Measurements from ENCODE around the gene ATP11B. TPM values are rescaled to one million over a fixed set of nuclear protein-coding genes. Genes with fewer than 3 reads are reported as not detected.

ATP11B gene
- total RNA-seq, 1 experiment from 2014 or later: 58.1 TPM

DNA sequence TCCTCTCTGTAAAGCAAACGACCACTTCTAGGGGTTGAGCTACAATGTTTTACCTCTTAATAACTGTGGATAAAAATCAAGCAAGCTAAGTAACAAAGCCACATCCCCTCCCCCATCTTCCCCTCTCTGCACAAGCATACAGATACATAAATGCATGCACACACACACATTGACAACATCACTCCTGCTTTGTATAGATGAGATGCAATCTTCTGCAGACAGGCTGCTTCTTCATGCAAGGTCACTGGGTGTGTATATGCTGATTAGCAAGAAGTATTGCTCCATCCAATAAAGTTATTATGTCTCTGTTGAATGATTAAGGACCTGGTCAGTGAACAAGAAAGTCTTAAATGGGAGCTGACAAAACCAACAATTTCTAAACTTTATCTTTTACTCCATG is 8.8 kb upstream of the ATP11B start:
- intact Hi-C loops (cut with micrococcal nuclease; ENCODE audit: unreplicated experiment): no loop called here
- H3K4me1 Mint-ChIP-seq (ENCODE audit: low read depth, unreplicated experiment): no peaks in the 10 kb centered on the region
- Histone ChIP-seq H3K36me3 (ENCODE audit: control insufficient read depth, insufficient read depth, low read length) (no peaks in the 10 kb centered on the region), H3K4me3 (ENCODE audit: low read depth, low read length) (no peak overlapping the region), H3K27me3 (replicated peaks; ENCODE audit: control insufficient read depth, insufficient read depth, low read length) (no peaks in the 10 kb centered on the region), H3K4me1 (no peaks in the 10 kb centered on the region), H3K9me3 (no peaks in the 10 kb centered on the region)
- no peaks in the 10 kb centered on the region for H3K27me3 Mint-ChIP-seq (ENCODE audit: insufficient read depth, unreplicated experiment)
- no peak overlapping the region for H3K27ac Mint-ChIP-seq (ENCODE audit: unreplicated experiment)
- ChIA-PET POLR2A (no interaction called here), CTCF (no interaction called here)
- H3K4me3 Mint-ChIP-seq (ENCODE audit: unreplicated experiment): no peak overlapping the region
- no peaks in the 10 kb centered on the region for H3K36me3 Mint-ChIP-seq (ENCODE audit: insufficient read depth, unreplicated experiment)
- TF ChIP-seq, protein P1, sequence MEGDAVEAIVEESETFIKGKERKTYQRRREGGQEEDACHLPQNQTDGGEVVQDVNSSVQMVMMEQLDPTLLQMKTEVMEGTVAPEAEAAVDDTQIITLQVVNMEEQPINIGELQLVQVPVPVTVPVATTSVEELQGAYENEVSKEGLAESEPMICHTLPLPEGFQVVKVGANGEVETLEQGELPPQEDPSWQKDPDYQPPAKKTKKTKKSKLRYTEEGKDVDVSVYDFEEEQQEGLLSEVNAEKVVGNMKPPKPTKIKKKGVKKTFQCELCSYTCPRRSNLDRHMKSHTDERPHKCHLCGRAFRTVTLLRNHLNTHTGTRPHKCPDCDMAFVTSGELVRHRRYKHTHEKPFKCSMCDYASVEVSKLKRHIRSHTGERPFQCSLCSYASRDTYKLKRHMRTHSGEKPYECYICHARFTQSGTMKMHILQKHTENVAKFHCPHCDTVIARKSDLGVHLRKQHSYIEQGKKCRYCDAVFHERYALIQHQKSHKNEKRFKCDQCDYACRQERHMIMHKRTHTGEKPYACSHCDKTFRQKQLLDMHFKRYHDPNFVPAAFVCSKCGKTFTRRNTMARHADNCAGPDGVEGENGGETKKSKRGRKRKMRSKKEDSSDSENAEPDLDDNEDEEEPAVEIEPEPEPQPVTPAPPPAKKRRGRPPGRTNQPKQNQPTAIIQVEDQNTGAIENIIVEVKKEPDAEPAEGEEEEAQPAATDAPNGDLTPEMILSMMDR (IDR thresholded peaks at IDR 0.05; ENCODE audit: insufficient read depth in 1 of 2, low read depth in 1 of 2, low read length in 1 of 2, severe bottlenecking in 1 of 2, unreplicated experiment in 1 of 2): no peak
- no peak for DNase-seq
- H3K9me3 Mint-ChIP-seq (ENCODE audit: unreplicated experiment): no peaks in the 10 kb centered on the region
- no TSS peak for BruUV-seq (replicated peaks)

GRCh38 chr3:182785142-182785541 is 8.2 kb upstream of the ATP11B start:
- intact Hi-C loops (cut with micrococcal nuclease; ENCODE audit: unreplicated experiment): no loop called here
- Histone ChIP-seq H3K4me3 (ENCODE audit: low read depth, low read length) (no peak overlapping the region), H3K9me3 (no peaks in the 10 kb centered on the region), H3K27me3 (replicated peaks; ENCODE audit: control insufficient read depth, insufficient read depth, low read length) (no peaks in the 10 kb centered on the region), H3K4me1 (no peaks in the 10 kb centered on the region), H3K36me3 (ENCODE audit: control insufficient read depth, insufficient read depth, low read length) (no peaks in the 10 kb centered on the region)
- Mint-ChIP-seq H3K4me1 (ENCODE audit: low read depth, unreplicated experiment) (no peaks in the 10 kb centered on the region), H3K36me3 (ENCODE audit: insufficient read depth, unreplicated experiment) (no peaks in the 10 kb centered on the region), H3K4me3 (ENCODE audit: unreplicated experiment) (no peak overlapping the region), H3K9me3 (ENCODE audit: unreplicated experiment) (no peaks in the 10 kb centered on the region), H3K27me3 (ENCODE audit: insufficient read depth, unreplicated experiment) (no peaks in the 10 kb centered on the region), H3K27ac (ENCODE audit: unreplicated experiment) (no peak overlapping the region)
- POLR2A ChIA-PET: no interaction called here
- TF ChIP-seq, protein P1 (IDR thresholded peaks at IDR 0.05; ENCODE audit: insufficient read depth in 1 of 2, low read depth in 1 of 2, low read length in 1 of 2, severe bottlenecking in 1 of 2, unreplicated experiment in 1 of 2): no peak
- CTCF ChIA-PET: no interaction called here
- BruUV-seq (replicated peaks): no TSS peak
- no peak for DNase-seq

DNA sequence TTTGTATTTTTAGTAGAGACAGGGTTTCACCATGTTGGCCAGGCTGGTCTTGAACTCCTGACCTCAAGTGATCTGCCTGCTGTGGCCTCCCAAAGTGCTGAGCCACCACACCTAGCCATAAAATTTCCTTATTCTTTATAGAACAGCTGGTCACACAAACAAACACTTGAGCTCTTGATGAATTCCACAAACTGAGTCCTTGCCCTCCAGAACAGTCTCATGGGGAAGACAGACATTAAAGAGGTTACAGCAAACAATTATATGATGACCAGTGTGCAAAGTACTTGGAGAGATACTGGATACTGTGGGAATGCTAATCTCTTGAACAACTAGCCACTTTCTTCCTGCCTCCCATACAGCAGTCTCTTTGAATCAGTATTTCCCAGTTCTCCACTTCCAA is 7.5 kb upstream of the ATP11B start:
- no peak overlapping the region for H3K4me3 ChIP-seq (ENCODE audit: low read depth, low read length)
- H3K9me3 ChIP-seq: no peaks in the 10 kb centered on the region
- no peaks in the 10 kb centered on the region for H3K4me1 ChIP-seq
- Mint-ChIP-seq H3K9me3 (ENCODE audit: unreplicated experiment) (no peaks in the 10 kb centered on the region), H3K36me3 (ENCODE audit: insufficient read depth, unreplicated experiment) (no peaks in the 10 kb centered on the region), H3K4me1 (ENCODE audit: low read depth, unreplicated experiment) (no peaks in the 10 kb centered on the region), H3K27me3 (ENCODE audit: insufficient read depth, unreplicated experiment) (no peaks in the 10 kb centered on the region), H3K27ac (ENCODE audit: unreplicated experiment) (no peak overlapping the region), H3K4me3 (ENCODE audit: unreplicated experiment) (no peak overlapping the region)
- intact Hi-C loops (cut with micrococcal nuclease; ENCODE audit: unreplicated experiment): no loop called here
- H3K27me3 ChIP-seq (replicated peaks; ENCODE audit: control insufficient read depth, insufficient read depth, low read length): no peaks in the 10 kb centered on the region
- DNase-seq: no peak
- no TSS peak for BruUV-seq (replicated peaks)
- TF ChIP-seq, protein P1 (IDR thresholded peaks at IDR 0.05; ENCODE audit: insufficient read depth in 1 of 2, low read depth in 1 of 2, low read length in 1 of 2, severe bottlenecking in 1 of 2, unreplicated experiment in 1 of 2): no peak
- ChIA-PET POLR2A (no interaction called here), CTCF (no interaction called here)
- no peaks in the 10 kb centered on the region for H3K36me3 ChIP-seq (ENCODE audit: control insufficient read depth, insufficient read depth, low read length)
